HepG2 (cell line): Measurements from ENCODE around the gene CCT7.

Experiments
- ATAD3A ChIP-seq: sonication (generic); formaldehyde crosslinking; IDR thresholded peaks from 2 replicates; pipeline ENCODE4 v1.4.0; 2020; ENCODE audit warnings: missing genetic modification reagents
- ELF4 ChIP-seq: sonication (generic); formaldehyde crosslinking; IDR thresholded peaks from 2 replicates; pipeline ENCODE4 v1.5.0; 2020; ENCODE audit warnings: missing genetic modification reagents, mild to moderate bottlenecking, moderate library complexity, borderline replicate concordance
- EP300 ChIP-seq, 3 experiments: sonication (generic) in 1 of 3; formaldehyde crosslinking in 1 of 3; IDR thresholded peaks; 2 replicates each; pipeline versions ENCODE4 v1.5.1 to v1.6.1; 2011 to 2020; ENCODE audit warnings: low read depth in 2 of 3, low read length in 2 of 3, borderline replicate concordance in 1 of 3, improper control_type of control experiment in 1 of 3, mild to moderate bottlenecking in 1 of 3, missing genetic modification reagents in 1 of 3, moderate library complexity in 1 of 3
- POLR2A ChIP-seq, 2 experiments: IDR thresholded peaks; 2 replicates each; pipeline ENCODE4 v1.6.1; 2011; ENCODE audit warnings: low read depth in 2 of 2, low read length in 2 of 2, mild to moderate bottlenecking in 1 of 2, moderate library complexity in 1 of 2; ENCODE audit not compliant: insufficient read depth in 1 of 2
- POLR2AphosphoS2 ChIP-seq: IDR thresholded peaks from 2 replicates; pipeline ENCODE4 v1.6.1; 2011; ENCODE audit warnings: low read depth, low read length, improper control_type of control experiment
- POLR2G ChIP-seq: fragments of 200-400 bp; formaldehyde crosslinking; IDR thresholded peaks from 2 replicates; pipeline ENCODE4 v1.6.1; 2018; ENCODE audit warnings: mild to moderate bottlenecking, low read depth, low read length, moderate library complexity
- TF ChIP-seq, protein P1 (sequence below): sonication (generic); formaldehyde crosslinking; IDR thresholded peaks from 2 replicates; pipeline ENCODE4 v1.5.1; 2020; ENCODE audit warnings: mild to moderate bottlenecking, missing genetic modification reagents
- TF ChIP-seq, protein P2 (sequence below): sonication (generic); formaldehyde crosslinking; IDR thresholded peaks from 2 replicates; pipeline ENCODE4 v1.4.0; 2020; ENCODE audit warnings: mild to moderate bottlenecking, missing genetic modification reagents

DNA sequence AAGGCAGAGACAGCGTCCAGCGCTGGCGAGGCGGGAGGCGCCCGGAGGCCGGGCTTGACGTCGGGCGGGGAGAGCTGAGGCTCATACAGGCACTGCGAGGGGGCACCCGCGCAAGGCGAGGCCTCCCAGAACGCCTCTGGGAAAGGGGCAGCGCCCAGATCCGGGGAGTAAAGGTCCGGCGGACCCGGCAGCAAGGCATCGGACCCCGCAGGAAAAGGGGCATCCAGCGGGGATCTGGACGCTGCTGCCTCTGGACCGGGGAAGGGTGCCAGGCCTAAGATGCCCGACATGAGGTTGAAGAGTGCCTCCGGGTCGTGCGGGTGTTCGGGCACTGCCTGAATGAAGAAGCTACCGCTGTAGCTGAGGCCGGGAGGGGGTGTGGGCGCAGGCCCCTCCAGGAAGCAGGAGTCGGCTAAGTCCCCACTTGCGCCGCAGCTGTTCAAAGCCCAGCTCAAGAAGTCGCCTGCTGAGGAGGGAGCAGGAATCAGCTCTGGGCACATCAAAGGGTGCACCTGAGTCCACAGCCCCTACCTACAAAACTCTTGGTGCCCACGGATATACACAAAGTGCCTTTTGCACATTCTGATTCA lies 58.3 kb downstream of the CCT7 start:
- TF ChIP-seq, protein P1, sequence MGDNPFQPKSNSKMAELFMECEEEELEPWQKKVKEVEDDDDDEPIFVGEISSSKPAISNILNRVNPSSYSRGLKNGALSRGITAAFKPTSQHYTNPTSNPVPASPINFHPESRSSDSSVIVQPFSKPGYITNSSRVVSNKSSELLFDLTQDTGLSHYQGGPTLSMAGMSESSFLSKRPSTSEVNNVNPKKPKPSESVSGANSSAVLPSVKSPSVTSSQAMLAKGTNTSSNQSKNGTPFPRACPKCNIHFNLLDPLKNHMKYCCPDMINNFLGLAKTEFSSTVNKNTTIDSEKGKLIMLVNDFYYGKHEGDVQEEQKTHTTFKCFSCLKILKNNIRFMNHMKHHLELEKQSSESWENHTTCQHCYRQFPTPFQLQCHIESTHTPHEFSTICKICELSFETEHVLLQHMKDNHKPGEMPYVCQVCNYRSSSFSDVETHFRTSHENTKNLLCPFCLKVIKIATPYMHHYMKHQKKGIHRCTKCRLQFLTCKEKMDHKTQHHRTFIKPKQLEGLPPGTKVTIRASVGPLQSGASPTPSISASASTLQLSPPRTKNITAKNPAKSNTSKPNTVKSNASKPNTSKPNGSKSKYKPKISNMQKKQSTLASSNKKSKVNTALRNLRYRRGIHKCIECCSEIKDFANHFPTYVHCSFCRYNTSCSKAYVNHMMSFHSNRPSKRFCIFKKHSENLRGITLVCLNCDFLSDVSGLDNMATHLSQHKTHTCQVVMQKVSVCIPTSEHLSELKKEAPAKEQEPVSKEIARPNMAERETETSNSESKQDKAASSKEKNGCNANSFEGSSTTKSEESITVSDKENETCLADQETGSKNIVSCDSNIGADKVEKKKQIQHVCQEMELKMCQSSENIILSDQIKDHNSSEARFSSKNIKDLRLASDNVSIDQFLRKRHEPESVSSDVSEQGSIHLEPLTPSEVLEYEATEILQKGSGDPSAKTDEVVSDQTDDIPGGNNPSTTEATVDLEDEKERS, result no peak
- TF ChIP-seq POLR2A (IDR thresholded peaks at IDR 0.05; ENCODE audit: insufficient read depth in 1 of 2, low read depth in 2 of 2, low read length in 2 of 2) (no peak), ELF4 (no peak), POLR2AphosphoS2 (no peak), ATAD3A (CRISPR knock-in tag) (no peak), POLR2G (no peak), EP300 (IDR thresholded peaks at IDR 0.05; ENCODE audit: low read depth in 2 of 2, low read length in 2 of 2) (no peak), EP300 (CRISPR knock-in tag; IDR thresholded peaks at IDR 0.05; ENCODE audit: borderline replicate concordance) (no peak)
- TF ChIP-seq, protein P2, sequence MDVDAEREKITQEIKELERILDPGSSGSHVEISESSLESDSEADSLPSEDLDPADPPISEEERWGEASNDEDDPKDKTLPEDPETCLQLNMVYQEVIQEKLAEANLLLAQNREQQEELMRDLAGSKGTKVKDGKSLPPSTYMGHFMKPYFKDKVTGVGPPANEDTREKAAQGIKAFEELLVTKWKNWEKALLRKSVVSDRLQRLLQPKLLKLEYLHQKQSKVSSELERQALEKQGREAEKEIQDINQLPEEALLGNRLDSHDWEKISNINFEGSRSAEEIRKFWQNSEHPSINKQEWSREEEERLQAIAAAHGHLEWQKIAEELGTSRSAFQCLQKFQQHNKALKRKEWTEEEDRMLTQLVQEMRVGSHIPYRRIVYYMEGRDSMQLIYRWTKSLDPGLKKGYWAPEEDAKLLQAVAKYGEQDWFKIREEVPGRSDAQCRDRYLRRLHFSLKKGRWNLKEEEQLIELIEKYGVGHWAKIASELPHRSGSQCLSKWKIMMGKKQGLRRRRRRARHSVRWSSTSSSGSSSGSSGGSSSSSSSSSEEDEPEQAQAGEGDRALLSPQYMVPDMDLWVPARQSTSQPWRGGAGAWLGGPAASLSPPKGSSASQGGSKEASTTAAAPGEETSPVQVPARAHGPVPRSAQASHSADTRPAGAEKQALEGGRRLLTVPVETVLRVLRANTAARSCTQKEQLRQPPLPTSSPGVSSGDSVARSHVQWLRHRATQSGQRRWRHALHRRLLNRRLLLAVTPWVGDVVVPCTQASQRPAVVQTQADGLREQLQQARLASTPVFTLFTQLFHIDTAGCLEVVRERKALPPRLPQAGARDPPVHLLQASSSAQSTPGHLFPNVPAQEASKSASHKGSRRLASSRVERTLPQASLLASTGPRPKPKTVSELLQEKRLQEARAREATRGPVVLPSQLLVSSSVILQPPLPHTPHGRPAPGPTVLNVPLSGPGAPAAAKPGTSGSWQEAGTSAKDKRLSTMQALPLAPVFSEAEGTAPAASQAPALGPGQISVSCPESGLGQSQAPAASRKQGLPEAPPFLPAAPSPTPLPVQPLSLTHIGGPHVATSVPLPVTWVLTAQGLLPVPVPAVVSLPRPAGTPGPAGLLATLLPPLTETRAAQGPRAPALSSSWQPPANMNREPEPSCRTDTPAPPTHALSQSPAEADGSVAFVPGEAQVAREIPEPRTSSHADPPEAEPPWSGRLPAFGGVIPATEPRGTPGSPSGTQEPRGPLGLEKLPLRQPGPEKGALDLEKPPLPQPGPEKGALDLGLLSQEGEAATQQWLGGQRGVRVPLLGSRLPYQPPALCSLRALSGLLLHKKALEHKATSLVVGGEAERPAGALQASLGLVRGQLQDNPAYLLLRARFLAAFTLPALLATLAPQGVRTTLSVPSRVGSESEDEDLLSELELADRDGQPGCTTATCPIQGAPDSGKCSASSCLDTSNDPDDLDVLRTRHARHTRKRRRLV (CRISPR knock-in tag), result no peak
